HFFc6 (cell line): ENCODE data around the gene PSTPIP1. TPM values are rescaled to one million over a fixed set of nuclear protein-coding genes. Genes with fewer than 3 reads are reported as not detected.

Source experiments
- DNase-seq: peaks from one replicate; pipeline ENCODE4 v3.0.0-alpha.2; 2018
- H3K27ac Mint-ChIP-seq: 2 replicates; pipeline ENCODE4 v1.8.0; 2020; ENCODE audit warnings: mild to moderate bottlenecking, mixed read lengths
- H3K27me3 Mint-ChIP-seq: 2 replicates; pipeline ENCODE4 v1.8.0; 2021; ENCODE audit warnings: mild to moderate bottlenecking, moderate library complexity, mixed read lengths; ENCODE audit not compliant: insufficient read depth
- H3K36me3 Mint-ChIP-seq: 2 replicates; pipeline ENCODE4 v1.8.0; 2021; ENCODE audit warnings: low read depth, mixed read lengths
- H3K4me1 Mint-ChIP-seq: 2 replicates; pipeline ENCODE4 v1.8.0; 2020; ENCODE audit warnings: low read depth, mixed read lengths
- H3K4me3 Mint-ChIP-seq: 2 replicates; pipeline ENCODE4 v1.8.0; 2020; ENCODE audit warnings: mild to moderate bottlenecking, moderate library complexity, mixed read lengths
- H3K9me3 Mint-ChIP-seq: 2 replicates; pipeline ENCODE4 v1.8.0; 2020; ENCODE audit warnings: mild to moderate bottlenecking, mixed read lengths
- total RNA-seq, 6 experiments: library from RNA; stranded (reverse); fragmentation: NEBNext Ultra II Directional; extraction: Animal tissue kit (Norgen Biotek cat#: 25700); gene quantifications; 2 replicates in 1 of 6; 3 replicates in 5 of 6; pipeline ENCODE4 v1.2.3, GENCODE V29; 2021
- TF ChIP-seq, protein P1 (sequence below): fragments of 200-600 bp; sonication (generic); IDR thresholded peaks from 2 replicates; pipeline ENCODE4 v1.5.0; 2021; ENCODE audit warnings: antibody characterized with exemption, mild to moderate bottlenecking

Gene PSTPIP1
- total RNA-seq, 6 experiments from 2014 or later, result 0.16 to 0.38 TPM; not detected in 4

DNA sequence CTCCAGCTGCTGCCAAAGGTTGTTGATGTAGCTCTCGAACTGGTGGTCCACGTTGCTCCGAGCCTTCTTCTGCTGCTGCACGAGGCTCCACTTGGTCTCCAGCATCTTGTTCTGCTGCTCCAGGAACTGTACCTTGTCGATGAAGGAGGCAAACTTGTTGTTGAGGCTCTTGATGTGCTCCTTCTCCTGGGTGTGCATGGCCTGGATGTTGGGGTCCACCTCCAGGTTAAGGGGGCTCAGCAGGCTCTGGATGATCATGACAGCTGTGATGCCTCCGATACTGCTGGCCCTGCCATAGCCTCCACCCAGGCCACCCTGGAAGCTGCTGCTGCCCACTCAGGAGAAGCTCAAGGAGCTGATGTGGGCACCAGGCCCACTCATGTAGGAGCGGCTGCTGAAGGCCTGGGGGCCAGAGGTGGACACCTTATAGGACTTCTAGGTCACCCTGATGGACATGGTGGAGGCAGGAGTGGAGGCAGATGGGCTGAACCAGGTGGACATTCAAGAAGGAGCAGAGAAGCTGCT lies 14.9 kb upstream of the PSTPIP1 start:
- Mint-ChIP-seq H3K4me1 (peaks cover 7% of the 10 kb centered on the region; the same call in 1 of the 2 replicates), H3K36me3 (no peaks in the 10 kb centered on the region), H3K27ac (no peak overlapping the region), H3K27me3 (peaks cover 19% of the 10 kb centered on the region), H3K4me3 (no peak overlapping the region), H3K9me3 (peaks cover 14% of the 10 kb centered on the region)
- TF ChIP-seq, protein P1, sequence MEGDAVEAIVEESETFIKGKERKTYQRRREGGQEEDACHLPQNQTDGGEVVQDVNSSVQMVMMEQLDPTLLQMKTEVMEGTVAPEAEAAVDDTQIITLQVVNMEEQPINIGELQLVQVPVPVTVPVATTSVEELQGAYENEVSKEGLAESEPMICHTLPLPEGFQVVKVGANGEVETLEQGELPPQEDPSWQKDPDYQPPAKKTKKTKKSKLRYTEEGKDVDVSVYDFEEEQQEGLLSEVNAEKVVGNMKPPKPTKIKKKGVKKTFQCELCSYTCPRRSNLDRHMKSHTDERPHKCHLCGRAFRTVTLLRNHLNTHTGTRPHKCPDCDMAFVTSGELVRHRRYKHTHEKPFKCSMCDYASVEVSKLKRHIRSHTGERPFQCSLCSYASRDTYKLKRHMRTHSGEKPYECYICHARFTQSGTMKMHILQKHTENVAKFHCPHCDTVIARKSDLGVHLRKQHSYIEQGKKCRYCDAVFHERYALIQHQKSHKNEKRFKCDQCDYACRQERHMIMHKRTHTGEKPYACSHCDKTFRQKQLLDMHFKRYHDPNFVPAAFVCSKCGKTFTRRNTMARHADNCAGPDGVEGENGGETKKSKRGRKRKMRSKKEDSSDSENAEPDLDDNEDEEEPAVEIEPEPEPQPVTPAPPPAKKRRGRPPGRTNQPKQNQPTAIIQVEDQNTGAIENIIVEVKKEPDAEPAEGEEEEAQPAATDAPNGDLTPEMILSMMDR, result no peak
- no peak for DNase-seq

DNA sequence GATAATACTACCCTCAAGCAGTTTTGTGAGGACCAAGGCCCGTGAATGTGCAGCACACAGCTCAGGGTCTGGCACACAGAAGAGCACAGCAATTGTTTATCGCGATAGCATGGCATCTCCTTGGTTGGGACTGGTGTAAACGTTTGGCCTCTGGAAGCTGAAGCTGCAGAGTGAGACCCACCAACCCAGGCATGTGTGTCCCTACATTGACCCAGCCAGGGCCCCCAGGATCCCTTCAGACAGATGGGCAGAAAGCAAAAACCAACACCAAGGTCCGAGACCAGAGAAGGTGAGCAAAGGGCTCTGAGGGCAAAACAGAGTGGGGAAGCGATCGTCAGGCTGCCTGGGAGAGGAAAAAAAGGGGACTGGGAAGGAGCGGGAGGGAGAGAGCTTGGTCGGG lies 12.6 kb upstream of the PSTPIP1 start:
- H3K27ac Mint-ChIP-seq, result no peak overlapping the region
- H3K9me3 Mint-ChIP-seq, result peaks cover 14% of the 10 kb centered on the region
- H3K27me3 Mint-ChIP-seq, result peaks cover 13% of the 10 kb centered on the region; the same call in 1 of the 2 replicates
- peaks cover 7% of the 10 kb centered on the region; the same call in 1 of the 2 replicates for H3K4me1 Mint-ChIP-seq
- H3K36me3 Mint-ChIP-seq, result no peaks in the 10 kb centered on the region
- DNase-seq, result no peak
- H3K4me3 Mint-ChIP-seq, result no peak overlapping the region
- TF ChIP-seq, protein P1, result no peak

DNA sequence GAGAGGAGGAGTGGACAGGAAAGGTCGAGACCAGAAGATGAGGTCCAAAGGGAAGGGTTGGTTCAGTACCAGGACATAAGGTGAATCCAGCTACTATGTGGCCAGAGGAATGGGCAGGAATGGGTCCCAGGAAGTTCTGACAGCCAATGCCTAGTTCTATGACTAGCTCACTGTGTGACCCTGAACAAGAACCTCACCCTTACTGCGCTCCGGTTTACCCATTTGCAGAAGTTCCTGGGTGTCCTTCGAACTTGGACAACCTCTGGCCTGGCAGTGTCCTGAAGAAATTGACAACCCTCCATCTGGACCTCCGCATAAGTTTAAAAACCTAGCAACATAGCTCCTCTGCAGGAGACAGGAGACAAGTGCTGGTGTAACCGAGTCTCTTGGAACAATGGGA lies 12.2 kb upstream of the PSTPIP1 start:
- H3K9me3 Mint-ChIP-seq, result peaks cover 14% of the 10 kb centered on the region
- H3K4me1 Mint-ChIP-seq, result peaks cover 7% of the 10 kb centered on the region; the same call in 1 of the 2 replicates

DNA sequence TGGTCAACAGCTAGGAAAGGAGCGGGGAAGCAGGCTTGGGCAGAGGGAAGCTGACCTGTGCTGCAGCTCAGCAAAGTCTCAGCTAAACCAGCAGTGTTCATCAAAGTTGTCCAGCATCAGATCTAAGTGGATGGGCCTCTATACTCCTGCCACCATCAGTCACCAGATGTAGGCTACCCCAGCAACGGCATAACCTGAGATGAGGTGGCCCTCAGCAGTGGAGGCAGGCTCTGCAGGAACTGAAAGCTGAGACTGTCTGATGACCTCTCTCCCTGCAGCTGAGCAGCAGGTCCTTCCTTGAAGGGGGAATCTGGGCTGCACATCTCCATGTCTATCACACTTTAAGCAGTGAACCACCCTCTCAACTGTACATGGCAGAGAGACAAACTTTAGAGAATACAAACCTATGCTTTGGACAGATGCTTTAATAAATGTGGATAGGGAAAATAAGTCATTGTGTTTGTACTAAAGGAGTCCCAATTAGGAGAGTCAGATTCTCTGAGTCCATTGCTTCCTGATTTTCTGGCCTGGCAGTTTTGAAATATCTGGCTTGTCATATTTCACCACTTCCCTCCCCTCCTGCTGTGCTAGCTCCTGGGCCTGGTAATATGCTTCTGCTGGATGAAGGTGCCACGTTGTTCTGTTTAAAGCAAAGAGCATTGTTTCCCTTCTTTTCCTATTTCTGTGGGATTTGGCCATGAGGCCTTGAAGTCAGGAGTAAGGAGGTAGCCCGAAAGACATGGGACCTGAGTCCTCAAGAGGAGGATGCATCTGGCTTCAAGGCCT lies 11.1 kb upstream of the PSTPIP1 start:
- Mint-ChIP-seq H3K36me3 (no peaks in the 10 kb centered on the region), H3K27me3 (peaks cover 13% of the 10 kb centered on the region), H3K4me3 (no peak overlapping the region), H3K9me3 (peaks cover 8% of the 10 kb centered on the region), H3K4me1 (peaks cover 7% of the 10 kb centered on the region; the same call in 1 of the 2 replicates), H3K27ac (no peak overlapping the region)
- DNase-seq, result no peak
- TF ChIP-seq, protein P1, result no peak

More for the DNA sequence above, 12.2 kb upstream of the PSTPIP1 start:
- no peak for DNase-seq
- Mint-ChIP-seq H3K36me3 (no peaks in the 10 kb centered on the region), H3K27me3 (peaks cover 13% of the 10 kb centered on the region; the same call in 1 of the 2 replicates), H3K27ac (no peak overlapping the region), H3K4me3 (no peak overlapping the region)
- TF ChIP-seq, protein P1, result no peak

DNA sequence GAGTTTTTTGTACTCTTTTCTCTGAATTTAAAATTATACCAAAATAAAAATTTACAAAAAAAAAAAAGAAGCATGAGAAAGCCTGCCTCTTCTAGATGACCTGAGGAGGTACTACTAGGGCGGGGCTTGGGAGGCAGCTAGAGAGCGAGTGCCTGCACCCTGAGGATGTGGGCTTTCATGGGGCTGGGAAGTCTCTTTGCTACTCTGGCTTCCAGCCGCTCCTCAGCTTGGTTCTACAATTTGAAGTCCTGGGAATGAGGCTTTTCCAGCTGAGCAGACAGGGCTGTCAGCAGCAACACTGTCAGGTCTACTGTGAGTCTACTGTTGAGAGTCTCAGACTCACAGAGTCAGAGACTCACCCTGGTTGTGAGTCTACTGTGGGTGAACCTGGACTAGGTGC lies 8.2 kb upstream of the PSTPIP1 start:
- TF ChIP-seq, protein P1, result no peak
- H3K27me3 Mint-ChIP-seq, result peaks cover 32% of the 10 kb centered on the region
- no peaks in the 10 kb centered on the region for H3K9me3 Mint-ChIP-seq
- H3K4me1 Mint-ChIP-seq, result peaks cover 6% of the 10 kb centered on the region; the same call in 1 of the 2 replicates
- H3K4me3 Mint-ChIP-seq, result no peak overlapping the region
- H3K36me3 Mint-ChIP-seq, result no peaks in the 10 kb centered on the region
- H3K27ac Mint-ChIP-seq, result no peak overlapping the region
- DNase-seq, result no peak
